ENCODE measurements around the gene ATOH1.

The ATOH1 gene

GRCh38 chr4:93802045-93802444 lies 26.5 kb upstream of the ATOH1 start:
- TF ChIP-seq CTCF (IDR thresholded peaks at IDR 0.05; ENCODE audit: low read depth, low read length), result no peak
- DNase-seq (ENCODE audit: extremely low read depth, low read depth), result no peak

GRCh38 chr4:93809773-93810172 lies 18.8 kb upstream of the ATOH1 start:
- no peak for TF ChIP-seq CTCF (IDR thresholded peaks at IDR 0.05; ENCODE audit: low read depth, low read length)
- DNase-seq (ENCODE audit: extremely low read depth, low read depth), result no peak

- DNase-seq (ENCODE audit: extremely low read depth, low read depth), result no peak
- no peak for TF ChIP-seq CTCF (IDR thresholded peaks at IDR 0.05; ENCODE audit: low read depth, low read length)
Observed at GRCh38 chr4:93810340-93810992, 18.1 kb upstream of the ATOH1 start.

- DNase-seq (ENCODE audit: extremely low read depth, low read depth), result no peak
- no peak for TF ChIP-seq CTCF (IDR thresholded peaks at IDR 0.05; ENCODE audit: low read depth, low read length)
Observed at GRCh38 chr4:93813092-93813491, 15.5 kb upstream of the ATOH1 start.

GRCh38 chr4:93814141-93814540 lies 14.4 kb upstream of the ATOH1 start:
- no peak for TF ChIP-seq CTCF (IDR thresholded peaks at IDR 0.05; ENCODE audit: low read depth, low read length)
- no peak for DNase-seq (ENCODE audit: extremely low read depth, low read depth)

GRCh38 chr4:93814722-93815121 lies 13.8 kb upstream of the ATOH1 start:
- TF ChIP-seq CTCF (IDR thresholded peaks at IDR 0.05; ENCODE audit: low read depth, low read length), result no peak
- DNase-seq (ENCODE audit: extremely low read depth, low read depth), result no peak

- TF ChIP-seq CTCF (IDR thresholded peaks at IDR 0.05; ENCODE audit: low read depth, low read length), result no peak
- DNase-seq (ENCODE audit: extremely low read depth, low read depth), result no peak
Observed at GRCh38 chr4:93825551-93826216, 2.9 kb upstream of the ATOH1 start.

Measured in AG09319 (cell line).